K562 (cell line): ENCODE results near the gene AQP9. TPM values are rescaled to one million over a fixed set of nuclear protein-coding genes. Genes with fewer than 3 reads are reported as not detected.

Source experiments
- ASH1L ChIP-seq: fragments of 450-650 bp; IDR thresholded peaks from 2 replicates; pipeline ENCODE4 v1.6.1; 2018; ENCODE audit warnings: borderline replicate concordance, mild to moderate bottlenecking, low read depth; ENCODE audit not compliant: partially characterized antibody
- MTA3 ChIP-seq: fragments of 450-650 bp; formaldehyde crosslinking; IDR thresholded peaks from 2 replicates; pipeline ENCODE4 v1.6.1; 2017; ENCODE audit warnings: mild to moderate bottlenecking, borderline replicate concordance
- TOE1 ChIP-seq, 2 experiments: fragments of 450-650 bp in 1 of 2; sonication (generic) in 1 of 2; formaldehyde crosslinking in 1 of 2; IDR thresholded peaks; 2 replicates each; pipeline versions ENCODE4 v1.7.1 to v1.8.0; 2016 to 2022; ENCODE audit warnings: borderline replicate concordance in 2 of 2, mild to moderate bottlenecking in 2 of 2, antibody characterized with exemption in 1 of 2, inconsistent platforms in 1 of 2, low read depth in 1 of 2, missing genetic modification reagents in 1 of 2, moderate library complexity in 1 of 2
- ZNF699 ChIP-seq: fragments of 250-450 bp; sonication (Bioruptor Pico); IDR thresholded peaks from 2 replicates; pipeline ENCODE4 v1.8.0; 2021; ENCODE audit warnings: mild to moderate bottlenecking, moderate library complexity; ENCODE audit not compliant: insufficient replicate concordance
- ZNF76 ChIP-seq: fragments of 250-450 bp; sonication (Bioruptor Pico); IDR thresholded peaks from 2 replicates; pipeline ENCODE4 v1.4.0; 2020; ENCODE audit warnings: mild to moderate bottlenecking, moderate library complexity, borderline replicate concordance
- polyA plus RNA-seq, 8 experiments: library from polyadenylated mRNA; depleted of rRNA in 4 of 8; stranded (reverse) in 5 of 8; unstranded in 3 of 8; fragments of >200 nt; fragmentation: Nextera tagmentation in 2 of 8; fragmentation: Illumina TruSeq in 1 of 8; extraction: Ambion mirVana in 2 of 8; extraction: Trizol in 1 of 8; gene quantifications; 2 replicates each; pipeline versions ENCODE4 v1.2.1 to v1.2.3, GENCODE V29; 2011 to 2014; ENCODE audit warnings: inconsistent platforms in 1 of 8, missing spikeins in 1 of 8
- total RNA-seq, 7 experiments: library from RNA; depleted of rRNA in 6 of 7; stranded (reverse); fragments of >200 nt in 6 of 7; fragmentation: Illumina TruSeq in 2 of 7; extraction: Trizol in 2 of 7; gene quantifications; 2 replicates each; pipeline versions ENCODE4 v1.2.1 to v1.2.3, GENCODE V29; 2011 to 2021; ENCODE audit warnings: low replicate concordance in 1 of 7
- TF ChIP-seq, protein P1 (sequence below): sonication (generic); formaldehyde crosslinking; IDR thresholded peaks from 2 replicates; pipeline ENCODE4 v1.8.0; 2023; ENCODE audit warnings: mild to moderate bottlenecking, missing genetic modification reagents
- TF ChIP-seq, protein P2 (sequence below): fragments of 200-400 bp; formaldehyde crosslinking; IDR thresholded peaks from 2 replicates; pipeline ENCODE4 v1.6.1; 2017; ENCODE audit warnings: mild to moderate bottlenecking, low read depth, low read length, moderate library complexity
- TF ChIP-seq, protein P3 (sequence below): fragments of 250-450 bp; sonication (Bioruptor Pico); IDR thresholded peaks from 2 replicates; pipeline ENCODE4 v1.4.0; 2020
- TF ChIP-seq, protein P4 (sequence below): fragments of 250-450 bp; sonication (Bioruptor Pico); IDR thresholded peaks from 2 replicates; pipeline ENCODE4 v1.4.0; 2020; ENCODE audit warnings: mild to moderate bottlenecking, moderate library complexity
- TF ChIP-seq, protein P5 (sequence below), 3 experiments: fragments of 200-800 bp in 1 of 3; sonication (Bioruptor generic) in 1 of 3; sonication (generic) in 1 of 3; formaldehyde crosslinking in 1 of 3; IDR thresholded peaks; 2 replicates each; pipeline versions ENCODE4 v1.6.1 to v1.8.0; 2016 to 2022; ENCODE audit warnings: mild to moderate bottlenecking in 2 of 3, missing compliant biosample characterization in 2 of 3, missing genetic modification characterization in 2 of 3, missing genetic modification reagents in 1 of 3
- TF ChIP-seq, protein P6 (sequence below): sonication (generic); IDR thresholded peaks from 2 replicates; pipeline ENCODE4 v1.6.1; 2016

The AQP9 gene
- total and polyA plus RNA-seq, 9 of the 15 experiments (the other 6 are each of a cell fraction or from before 2014, with no cell fraction given) = 0.04 to 0.33 (median 0.07) TPM; not detected in 4

DNA sequence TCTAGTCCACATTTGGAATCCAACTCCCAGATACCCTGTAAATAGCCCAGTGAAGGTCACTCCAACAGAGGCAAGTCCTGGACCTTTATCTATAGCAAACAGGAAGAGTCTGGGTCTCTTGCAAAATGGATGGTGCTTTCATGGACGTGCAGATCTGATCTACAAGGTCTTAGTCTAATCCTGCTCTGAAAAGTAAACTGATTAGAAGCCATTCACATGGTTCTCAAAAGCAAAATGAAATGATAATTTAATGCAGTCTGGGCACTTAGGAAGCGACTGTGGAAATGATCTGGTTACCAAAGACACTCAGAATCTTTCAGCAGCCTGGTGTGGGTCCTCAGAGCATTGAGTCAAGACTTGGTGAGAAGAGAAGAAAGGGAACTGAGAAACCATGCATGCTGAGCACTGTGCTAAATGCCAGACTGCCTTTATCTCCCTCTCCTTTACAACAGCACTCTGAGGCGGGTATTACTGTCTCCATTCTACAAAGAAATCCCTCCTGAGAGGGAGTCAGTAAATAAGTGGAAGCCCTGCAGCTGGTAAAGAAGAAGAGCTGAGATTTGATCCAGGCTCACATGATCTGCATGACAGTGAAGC, 29.0 kb downstream of the AQP9 start (continued):
- TF ChIP-seq, protein P1, sequence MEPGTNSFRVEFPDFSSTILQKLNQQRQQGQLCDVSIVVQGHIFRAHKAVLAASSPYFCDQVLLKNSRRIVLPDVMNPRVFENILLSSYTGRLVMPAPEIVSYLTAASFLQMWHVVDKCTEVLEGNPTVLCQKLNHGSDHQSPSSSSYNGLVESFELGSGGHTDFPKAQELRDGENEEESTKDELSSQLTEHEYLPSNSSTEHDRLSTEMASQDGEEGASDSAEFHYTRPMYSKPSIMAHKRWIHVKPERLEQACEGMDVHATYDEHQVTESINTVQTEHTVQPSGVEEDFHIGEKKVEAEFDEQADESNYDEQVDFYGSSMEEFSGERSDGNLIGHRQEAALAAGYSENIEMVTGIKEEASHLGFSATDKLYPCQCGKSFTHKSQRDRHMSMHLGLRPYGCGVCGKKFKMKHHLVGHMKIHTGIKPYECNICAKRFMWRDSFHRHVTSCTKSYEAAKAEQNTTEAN (CRISPR knock-in tag) = no peak
- 0 out of 2 replicates have a peak, but pooled peaks have one; percentile 27 for TF ChIP-seq MTA3
- no peak for TF ChIP-seq ZNF699 (CRISPR knock-in tag)
- TF ChIP-seq TOE1 (IDR thresholded peaks at IDR 0.05; ENCODE audit: borderline replicate concordance) = no peak
- TF ChIP-seq TOE1 (CRISPR knock-in tag; IDR thresholded peaks at IDR 0.05; ENCODE audit: borderline replicate concordance, low read depth) = no peak
- TF ChIP-seq, protein P2, sequence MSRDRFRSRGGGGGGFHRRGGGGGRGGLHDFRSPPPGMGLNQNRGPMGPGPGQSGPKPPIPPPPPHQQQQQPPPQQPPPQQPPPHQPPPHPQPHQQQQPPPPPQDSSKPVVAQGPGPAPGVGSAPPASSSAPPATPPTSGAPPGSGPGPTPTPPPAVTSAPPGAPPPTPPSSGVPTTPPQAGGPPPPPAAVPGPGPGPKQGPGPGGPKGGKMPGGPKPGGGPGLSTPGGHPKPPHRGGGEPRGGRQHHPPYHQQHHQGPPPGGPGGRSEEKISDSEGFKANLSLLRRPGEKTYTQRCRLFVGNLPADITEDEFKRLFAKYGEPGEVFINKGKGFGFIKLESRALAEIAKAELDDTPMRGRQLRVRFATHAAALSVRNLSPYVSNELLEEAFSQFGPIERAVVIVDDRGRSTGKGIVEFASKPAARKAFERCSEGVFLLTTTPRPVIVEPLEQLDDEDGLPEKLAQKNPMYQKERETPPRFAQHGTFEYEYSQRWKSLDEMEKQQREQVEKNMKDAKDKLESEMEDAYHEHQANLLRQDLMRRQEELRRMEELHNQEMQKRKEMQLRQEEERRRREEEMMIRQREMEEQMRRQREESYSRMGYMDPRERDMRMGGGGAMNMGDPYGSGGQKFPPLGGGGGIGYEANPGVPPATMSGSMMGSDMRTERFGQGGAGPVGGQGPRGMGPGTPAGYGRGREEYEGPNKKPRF = no peak
- TF ChIP-seq, protein P3, sequence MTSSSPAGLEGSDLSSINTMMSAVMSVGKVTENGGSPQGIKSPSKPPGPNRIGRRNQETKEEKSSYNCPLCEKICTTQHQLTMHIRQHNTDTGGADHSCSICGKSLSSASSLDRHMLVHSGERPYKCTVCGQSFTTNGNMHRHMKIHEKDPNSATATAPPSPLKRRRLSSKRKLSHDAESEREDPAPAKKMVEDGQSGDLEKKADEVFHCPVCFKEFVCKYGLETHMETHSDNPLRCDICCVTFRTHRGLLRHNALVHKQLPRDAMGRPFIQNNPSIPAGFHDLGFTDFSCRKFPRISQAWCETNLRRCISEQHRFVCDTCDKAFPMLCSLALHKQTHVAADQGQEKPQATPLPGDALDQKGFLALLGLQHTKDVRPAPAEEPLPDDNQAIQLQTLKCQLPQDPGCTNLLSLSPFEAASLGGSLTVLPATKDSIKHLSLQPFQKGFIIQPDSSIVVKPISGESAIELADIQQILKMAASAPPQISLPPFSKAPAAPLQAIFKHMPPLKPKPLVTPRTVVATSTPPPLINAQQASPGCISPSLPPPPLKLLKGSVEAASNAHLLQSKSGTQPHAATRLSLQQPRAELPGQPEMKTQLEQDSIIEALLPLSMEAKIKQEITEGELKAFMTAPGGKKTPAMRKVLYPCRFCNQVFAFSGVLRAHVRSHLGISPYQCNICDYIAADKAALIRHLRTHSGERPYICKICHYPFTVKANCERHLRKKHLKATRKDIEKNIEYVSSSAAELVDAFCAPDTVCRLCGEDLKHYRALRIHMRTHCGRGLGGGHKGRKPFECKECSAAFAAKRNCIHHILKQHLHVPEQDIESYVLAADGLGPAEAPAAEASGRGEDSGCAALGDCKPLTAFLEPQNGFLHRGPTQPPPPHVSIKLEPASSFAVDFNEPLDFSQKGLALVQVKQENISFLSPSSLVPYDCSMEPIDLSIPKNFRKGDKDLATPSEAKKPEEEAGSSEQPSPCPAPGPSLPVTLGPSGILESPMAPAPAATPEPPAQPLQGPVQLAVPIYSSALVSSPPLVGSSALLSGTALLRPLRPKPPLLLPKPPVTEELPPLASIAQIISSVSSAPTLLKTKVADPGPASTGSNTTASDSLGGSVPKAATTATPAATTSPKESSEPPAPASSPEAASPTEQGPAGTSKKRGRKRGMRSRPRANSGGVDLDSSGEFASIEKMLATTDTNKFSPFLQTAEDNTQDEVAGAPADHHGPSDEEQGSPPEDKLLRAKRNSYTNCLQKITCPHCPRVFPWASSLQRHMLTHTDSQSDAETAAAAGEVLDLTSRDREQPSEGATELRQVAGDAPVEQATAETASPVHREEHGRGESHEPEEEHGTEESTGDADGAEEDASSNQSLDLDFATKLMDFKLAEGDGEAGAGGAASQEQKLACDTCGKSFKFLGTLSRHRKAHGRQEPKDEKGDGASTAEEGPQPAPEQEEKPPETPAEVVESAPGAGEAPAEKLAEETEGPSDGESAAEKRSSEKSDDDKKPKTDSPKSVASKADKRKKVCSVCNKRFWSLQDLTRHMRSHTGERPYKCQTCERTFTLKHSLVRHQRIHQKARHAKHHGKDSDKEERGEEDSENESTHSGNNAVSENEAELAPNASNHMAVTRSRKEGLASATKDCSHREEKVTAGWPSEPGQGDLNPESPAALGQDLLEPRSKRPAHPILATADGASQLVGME = no peak
- TF ChIP-seq, protein P4, sequence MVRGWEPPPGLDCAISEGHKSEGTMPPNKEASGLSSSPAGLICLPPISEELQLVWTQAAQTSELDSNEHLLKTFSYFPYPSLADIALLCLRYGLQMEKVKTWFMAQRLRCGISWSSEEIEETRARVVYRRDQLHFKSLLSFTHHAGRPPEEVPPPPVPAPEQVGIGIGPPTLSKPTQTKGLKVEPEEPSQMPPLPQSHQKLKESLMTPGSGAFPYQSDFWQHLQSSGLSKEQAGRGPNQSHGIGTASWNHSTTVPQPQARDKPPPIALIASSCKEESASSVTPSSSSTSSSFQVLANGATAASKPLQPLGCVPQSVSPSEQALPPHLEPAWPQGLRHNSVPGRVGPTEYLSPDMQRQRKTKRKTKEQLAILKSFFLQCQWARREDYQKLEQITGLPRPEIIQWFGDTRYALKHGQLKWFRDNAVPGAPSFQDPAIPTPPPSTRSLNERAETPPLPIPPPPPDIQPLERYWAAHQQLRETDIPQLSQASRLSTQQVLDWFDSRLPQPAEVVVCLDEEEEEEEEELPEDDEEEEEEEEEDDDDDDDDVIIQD (CRISPR knock-in tag) = no peak
- TF ChIP-seq, protein P5, sequence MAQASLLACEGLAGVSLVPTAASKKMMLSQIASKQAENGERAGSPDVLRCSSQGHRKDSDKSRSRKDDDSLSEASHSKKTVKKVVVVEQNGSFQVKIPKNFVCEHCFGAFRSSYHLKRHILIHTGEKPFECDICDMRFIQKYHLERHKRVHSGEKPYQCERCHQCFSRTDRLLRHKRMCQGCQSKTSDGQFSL (CRISPR knock-in tag; IDR thresholded peaks at IDR 0.05) = no peak
- TF ChIP-seq, protein P5 (tag; IDR thresholded peaks at IDR 0.05) = no peak
- TF ChIP-seq, protein P6, sequence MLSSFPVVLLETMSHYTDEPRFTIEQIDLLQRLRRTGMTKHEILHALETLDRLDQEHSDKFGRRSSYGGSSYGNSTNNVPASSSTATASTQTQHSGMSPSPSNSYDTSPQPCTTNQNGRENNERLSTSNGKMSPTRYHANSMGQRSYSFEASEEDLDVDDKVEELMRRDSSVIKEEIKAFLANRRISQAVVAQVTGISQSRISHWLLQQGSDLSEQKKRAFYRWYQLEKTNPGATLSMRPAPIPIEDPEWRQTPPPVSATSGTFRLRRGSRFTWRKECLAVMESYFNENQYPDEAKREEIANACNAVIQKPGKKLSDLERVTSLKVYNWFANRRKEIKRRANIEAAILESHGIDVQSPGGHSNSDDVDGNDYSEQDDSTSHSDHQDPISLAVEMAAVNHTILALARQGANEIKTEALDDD = peak; percentile 44; the same call in 1 of the 2 replicates
- no peak for TF ChIP-seq ASH1L
- no peak for TF ChIP-seq ZNF76 (CRISPR knock-in tag)
